Femur (tissue), 1 donor: ENCODE data around the gene CHTF8.
A peak's percentile ranks its signal among the peaks of the same experiment; 100 is the strongest.
"Not testable (repeated sequence)": the region's sequence is repeated elsewhere in the genome, so short reads cannot be mapped to it uniquely, and the experiment has no call there.

Experiments
- DNase-seq: peaks from one replicate; pipeline ENCODE4 v3.0.0-alpha.2; 2017

The CHTF8 gene

GRCh38 chr16:69132424-69133252 lies at the start of gene CHTF8, which contains the start of gene UTP4:
TSS of gene CHTF8 (minus strand) at chr16:69132588. CDS start at chr16:69121458, 11,130 bp downstream.
TSS of gene UTP4 (plus strand) at chr16:69132649. CDS start at chr16:69133460, 811 bp downstream.
- DNase-seq: peak; percentile 92

GRCh38 chr16:69180011-69180338 lies 47.6 kb upstream of the CHTF8 start:
- no peak for DNase-seq

- DNase-seq: peak; percentile 80
Observed at GRCh38 chr16:69179328-69180010, 47.1 kb upstream of the CHTF8 start.

- peak; percentile 45 for DNase-seq
Observed at GRCh38 chr16:69176033-69176800, 43.8 kb upstream of the CHTF8 start.

- DNase-seq: peak; percentile 30
Observed at GRCh38 chr16:69171325-69172084, 39.1 kb upstream of the CHTF8 start.

GRCh38 chr16:69169607-69170352 lies 37.4 kb upstream of the CHTF8 start:
- DNase-seq: no peak

GRCh38 chr16:69169051-69169450 lies 36.7 kb upstream of the CHTF8 start:
- DNase-seq: no peak

GRCh38 chr16:69166946-69167930 lies 34.9 kb upstream of the CHTF8 start:
- no peak for DNase-seq

GRCh38 chr16:69166221-69166833 lies 33.9 kb upstream of the CHTF8 start:
- DNase-seq: no peak

- no peak for DNase-seq
Observed at GRCh38 chr16:69165584-69165983, 33.2 kb upstream of the CHTF8 start.

- DNase-seq: no peak
Observed at GRCh38 chr16:69160192-69160591, 27.8 kb upstream of the CHTF8 start.

- no peak for DNase-seq
Observed at GRCh38 chr16:69157196-69157595, 24.8 kb upstream of the CHTF8 start.

- DNase-seq: peak; percentile 77
Observed at GRCh38 chr16:69150146-69150865, 17.9 kb upstream of the CHTF8 start.

- DNase-seq: not testable (repeated sequence)
Observed at GRCh38 chr16:69149621-69150020, 17.2 kb upstream of the CHTF8 start.

- no peak for DNase-seq
Observed at GRCh38 chr16:69145658-69146057, 13.3 kb upstream of the CHTF8 start.

- DNase-seq: no peak
Observed at GRCh38 chr16:69143116-69143515, 10.7 kb upstream of the CHTF8 start.

- DNase-seq: no peak
Observed at GRCh38 chr16:69141936-69142335, 9.5 kb upstream of the CHTF8 start.

- no peak for DNase-seq
Observed at GRCh38 chr16:69141014-69141413, 8.6 kb upstream of the CHTF8 start.

GRCh38 chr16:69139464-69139863 lies 7.1 kb upstream of the CHTF8 start:
- not testable (repeated sequence) for DNase-seq
